Suprapubic skin (tissue), 4 donors: ENCODE data around the gene DNAJC9.

Experiments
- CTCF ChIP-seq, 2 donors: fragments of 200-600 bp in 1 of 2; fragments of 450-650 bp in 1 of 2; sonication (generic) in 1 of 2; IDR thresholded peaks; one replicate each; pipeline ENCODE4 v1.5.1; 2016 to 2019; ENCODE audit warnings: antibody characterized with exemption in 2 of 2, mild to moderate bottlenecking in 1 of 2, moderate library complexity in 1 of 2
- EP300 ChIP-seq: sonication (generic); formaldehyde crosslinking; IDR thresholded peaks from one replicate; pipeline ENCODE4 v1.6.1; 2017; ENCODE audit warnings: antibody characterized with exemption
- POLR2A ChIP-seq, 2 donors: fragments of 450-650 bp; IDR thresholded peaks; one replicate each; pipeline ENCODE4 v1.6.1; 2017; ENCODE audit warnings: antibody characterized with exemption in 2 of 2, mild to moderate bottlenecking in 2 of 2, moderate library complexity in 2 of 2
- POLR2AphosphoS5 ChIP-seq, 3 donors: sonication (generic); formaldehyde crosslinking; IDR thresholded peaks; one replicate each; pipeline ENCODE4 v1.6.1; 2017; ENCODE audit warnings: antibody characterized with exemption in 3 of 3

- TF ChIP-seq EP300 (no peak), POLR2A (IDR thresholded peaks at IDR 0.05) (no peak), CTCF (IDR thresholded peaks at IDR 0.05) (peak in 1 of 2 donors; percentile 29), POLR2AphosphoS5 (IDR thresholded peaks at IDR 0.05) (no peak)
Observed at GRCh38 chr10:73263693-73264347, 16.8 kb upstream of the DNAJC9 start.
